Left lung (tissue), 10 donors: ENCODE measurements around the gene CEL. TPM values are rescaled to one million over a fixed set of nuclear protein-coding genes. Genes with fewer than 3 reads are reported as not detected.
"Not testable (repeated sequence)": the region's sequence is repeated elsewhere in the genome, so short reads cannot be mapped to it uniquely, and the experiment has no call there.

ENCODE experiments used
- ATAC-seq: fragments of 200-7000 bp; cut with Tn5 transposase; one replicate; pipeline ENCODE4 v1.9.1; 2020; ENCODE audit warnings: moderate library complexity
- DNase-seq, 4 donors: peaks; one replicate each; pipeline ENCODE4 v3.0.0-alpha.2; 2013 to 2020
- H3K27ac ChIP-seq, 2 donors: fragments of 200-600 bp; sonication (generic) in 1 of 2; one replicate each; pipeline versions ENCODE4 v1.5.0 to v1.8.0; 2020 to 2021
- H3K27me3 ChIP-seq, 2 donors: fragments of 200-600 bp; sonication (generic) in 1 of 2; one replicate each; pipeline versions ENCODE4 v1.5.0 to v1.8.0; 2020 to 2021
- H3K36me3 ChIP-seq, 2 donors: fragments of 200-600 bp; sonication (generic) in 1 of 2; one replicate each; pipeline versions ENCODE4 v1.5.0 to v1.8.0; 2020 to 2021
- H3K4me1 ChIP-seq, 2 donors: fragments of 200-600 bp; one replicate each; pipeline ENCODE4 v1.8.0; 2021
- H3K4me3 ChIP-seq, 2 donors: fragments of 200-600 bp; sonication (generic) in 1 of 2; one replicate each; pipeline versions ENCODE4 v1.5.0 to v1.8.0; 2020 to 2021; ENCODE audit warnings: mild to moderate bottlenecking in 1 of 2
- H3K9me3 ChIP-seq, 2 donors: fragments of 200-600 bp; sonication (generic) in 1 of 2; one replicate each; pipeline versions ENCODE4 v1.5.0 to v1.8.0; 2020 to 2021
- intact Hi-C, 2 donors: fragments of 100-400 bp; cut with DNase I; formaldehyde crosslinking; loops; one replicate each; pipeline versions ENCODE4 v1.11.2 to v1.14.2; 2022
- polyA plus RNA-seq, 6 donors: library from polyadenylated mRNA; unstranded; fragments of 120-200 nt; gene quantifications; one replicate each; pipeline ENCODE4 v1.2.1, GENCODE V29; 2013; ENCODE audit not compliant: insufficient read length in 6 of 6
- total RNA-seq, 2 donors: library from RNA; stranded (reverse); fragmentation: NEBNext Ultra II Directional; extraction: Animal tissue kit (Norgen Biotek cat#: 25700); gene quantifications; one replicate each; pipeline ENCODE4 v1.2.1, GENCODE V29; 2021
- TF ChIP-seq, protein P1 (sequence below), 2 donors: fragments of 200-600 bp; sonication (generic) in 1 of 2; IDR thresholded peaks; one replicate each; pipeline versions ENCODE4 v1.5.0 to v1.8.0; 2021; ENCODE audit warnings: antibody characterized with exemption in 2 of 2
- donor health status: DM: no; HTN: yes; CAD: no.
- donor health status: DM: no; HTN: no; CAD: no.

The CEL gene
- total and polyA plus RNA-seq, 8 donors, result 0.47 to 2.6 (median 2.0) TPM

DNA sequence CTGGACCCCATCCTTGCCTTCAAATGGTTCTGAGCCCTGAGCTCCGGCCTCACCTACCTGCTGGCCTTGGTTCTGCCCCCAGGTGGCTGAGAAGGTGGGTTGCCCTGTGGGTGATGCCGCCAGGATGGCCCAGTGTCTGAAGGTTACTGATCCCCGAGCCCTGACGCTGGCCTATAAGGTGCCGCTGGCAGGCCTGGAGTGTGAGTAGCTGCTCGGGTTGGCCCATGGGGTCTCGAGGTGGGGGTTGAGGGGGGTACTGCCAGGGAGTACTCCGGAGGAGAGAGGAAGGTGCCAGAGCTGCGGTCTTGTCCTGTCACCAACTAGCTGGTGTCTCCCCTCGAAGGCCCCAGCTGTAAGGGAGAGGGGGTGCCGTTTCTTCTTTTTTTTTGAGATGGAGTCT, 5.2 kb downstream of the CEL start:
- Histone ChIP-seq H3K27me3 (no peaks in the 10 kb centered on the region), H3K36me3 (no peaks in the 10 kb centered on the region), H3K4me3 (no peak overlapping the region), H3K9me3 (no peaks in the 10 kb centered on the region), H3K4me1 (no peaks in the 10 kb centered on the region), H3K27ac (no peak overlapping the region)
- peak in 1 of 4 donors; percentile 62 for DNase-seq
- intact Hi-C loops, result no loop called here
- TF ChIP-seq, protein P1, sequence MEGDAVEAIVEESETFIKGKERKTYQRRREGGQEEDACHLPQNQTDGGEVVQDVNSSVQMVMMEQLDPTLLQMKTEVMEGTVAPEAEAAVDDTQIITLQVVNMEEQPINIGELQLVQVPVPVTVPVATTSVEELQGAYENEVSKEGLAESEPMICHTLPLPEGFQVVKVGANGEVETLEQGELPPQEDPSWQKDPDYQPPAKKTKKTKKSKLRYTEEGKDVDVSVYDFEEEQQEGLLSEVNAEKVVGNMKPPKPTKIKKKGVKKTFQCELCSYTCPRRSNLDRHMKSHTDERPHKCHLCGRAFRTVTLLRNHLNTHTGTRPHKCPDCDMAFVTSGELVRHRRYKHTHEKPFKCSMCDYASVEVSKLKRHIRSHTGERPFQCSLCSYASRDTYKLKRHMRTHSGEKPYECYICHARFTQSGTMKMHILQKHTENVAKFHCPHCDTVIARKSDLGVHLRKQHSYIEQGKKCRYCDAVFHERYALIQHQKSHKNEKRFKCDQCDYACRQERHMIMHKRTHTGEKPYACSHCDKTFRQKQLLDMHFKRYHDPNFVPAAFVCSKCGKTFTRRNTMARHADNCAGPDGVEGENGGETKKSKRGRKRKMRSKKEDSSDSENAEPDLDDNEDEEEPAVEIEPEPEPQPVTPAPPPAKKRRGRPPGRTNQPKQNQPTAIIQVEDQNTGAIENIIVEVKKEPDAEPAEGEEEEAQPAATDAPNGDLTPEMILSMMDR (IDR thresholded peaks at IDR 0.05), result no peak
- no peak for ATAC-seq

DNA sequence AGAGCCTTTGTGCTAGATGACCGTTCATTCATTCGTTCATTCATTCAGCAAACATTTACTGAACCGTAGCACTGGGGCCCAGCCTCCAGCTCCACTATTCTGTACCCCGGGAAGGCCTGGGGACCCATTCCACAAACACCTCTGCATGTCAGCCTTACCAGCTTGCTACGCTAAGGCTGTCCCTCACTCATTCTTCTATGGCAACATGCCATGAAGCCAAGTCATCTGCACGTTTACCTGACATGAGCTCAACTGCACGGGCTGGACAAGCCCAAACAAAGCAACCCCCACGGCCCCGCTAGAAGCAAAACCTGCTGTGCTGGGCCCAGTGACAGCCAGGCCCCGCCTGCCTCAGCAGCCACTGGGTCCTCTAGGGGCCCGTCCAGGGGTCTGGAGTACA, 6.0 kb downstream of the CEL start:
- Histone ChIP-seq H3K4me1 (no peaks in the 10 kb centered on the region), H3K9me3 (no peaks in the 10 kb centered on the region), H3K27ac (no peak overlapping the region), H3K27me3 (no peaks in the 10 kb centered on the region), H3K4me3 (no peak overlapping the region), H3K36me3 (no peaks in the 10 kb centered on the region)
- intact Hi-C loops, result no loop called here
- no peak for ATAC-seq
- DNase-seq, result peak in 1 of 4 donors; percentile 22
- TF ChIP-seq, protein P1 (IDR thresholded peaks at IDR 0.05), result no peak

DNA sequence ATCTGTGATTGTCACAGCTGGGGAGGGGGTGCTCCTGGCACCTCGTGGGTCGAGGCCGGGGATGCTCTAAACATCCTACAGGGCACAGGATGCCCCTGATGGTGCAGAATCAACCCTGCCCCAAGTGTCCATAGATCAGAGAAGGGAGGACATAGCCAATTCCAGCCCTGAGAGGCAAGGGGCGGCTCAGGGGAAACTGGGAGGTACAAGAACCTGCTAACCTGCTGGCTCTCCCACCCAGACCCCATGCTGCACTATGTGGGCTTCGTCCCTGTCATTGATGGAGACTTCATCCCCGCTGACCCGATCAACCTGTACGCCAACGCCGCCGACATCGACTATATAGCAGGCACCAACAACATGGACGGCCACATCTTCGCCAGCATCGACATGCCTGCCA, 6.7 kb downstream of the CEL start:
- H3K9me3 ChIP-seq, H3K4me1 ChIP-seq, H3K27me3 ChIP-seq, ATAC-seq, H3K4me3 ChIP-seq, H3K36me3 ChIP-seq, intact Hi-C loops, H3K27ac ChIP-seq: not testable (repeated sequence)
- DNase-seq, result peak in 1 of 4 donors; percentile 6

DNA sequence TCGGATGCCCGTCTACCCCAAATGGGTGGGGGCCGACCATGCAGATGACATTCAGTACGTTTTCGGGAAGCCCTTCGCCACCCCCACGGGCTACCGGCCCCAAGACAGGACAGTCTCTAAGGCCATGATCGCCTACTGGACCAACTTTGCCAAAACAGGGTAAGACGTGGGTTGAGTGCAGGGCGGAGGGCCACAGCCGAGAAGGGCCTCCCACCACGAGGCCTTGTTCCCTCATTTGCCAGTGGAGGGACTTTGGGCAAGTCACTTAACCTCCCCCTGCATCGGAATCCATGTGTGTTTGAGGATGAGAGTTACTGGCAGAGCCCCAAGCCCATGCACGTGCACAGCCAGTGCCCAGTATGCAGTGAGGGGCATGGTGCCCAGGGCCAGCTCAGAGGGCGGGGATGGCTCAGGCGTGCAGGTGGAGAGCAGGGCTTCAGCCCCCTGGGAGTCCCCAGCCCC, 8.8 kb downstream of the CEL start:
- ATAC-seq, intact Hi-C loops: not testable (repeated sequence)
- peak in 1 of 4 donors; percentile 71 for DNase-seq

DNA sequence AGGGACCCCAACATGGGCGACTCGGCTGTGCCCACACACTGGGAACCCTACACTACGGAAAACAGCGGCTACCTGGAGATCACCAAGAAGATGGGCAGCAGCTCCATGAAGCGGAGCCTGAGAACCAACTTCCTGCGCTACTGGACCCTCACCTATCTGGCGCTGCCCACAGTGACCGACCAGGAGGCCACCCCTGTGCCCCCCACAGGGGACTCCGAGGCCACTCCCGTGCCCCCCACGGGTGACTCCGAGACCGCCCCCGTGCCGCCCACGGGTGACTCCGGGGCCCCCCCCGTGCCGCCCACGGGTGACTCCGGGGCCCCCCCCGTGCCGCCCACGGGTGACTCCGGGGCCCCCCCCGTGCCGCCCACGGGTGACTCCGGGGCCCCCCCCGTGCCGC, 9.2 kb downstream of the CEL start:
- H3K27me3 ChIP-seq, H3K9me3 ChIP-seq, H3K4me1 ChIP-seq, intact Hi-C loops, ATAC-seq, H3K4me3 ChIP-seq, H3K36me3 ChIP-seq, H3K27ac ChIP-seq: not testable (repeated sequence)
- DNase-seq, result peak in 1 of 4 donors; percentile 39

More for the DNA sequence above, 8.8 kb downstream of the CEL start:
- H3K27ac ChIP-seq, H3K27me3 ChIP-seq, H3K36me3 ChIP-seq, H3K4me1 ChIP-seq, H3K9me3 ChIP-seq, H3K4me3 ChIP-seq: not testable (repeated sequence)

DNA sequence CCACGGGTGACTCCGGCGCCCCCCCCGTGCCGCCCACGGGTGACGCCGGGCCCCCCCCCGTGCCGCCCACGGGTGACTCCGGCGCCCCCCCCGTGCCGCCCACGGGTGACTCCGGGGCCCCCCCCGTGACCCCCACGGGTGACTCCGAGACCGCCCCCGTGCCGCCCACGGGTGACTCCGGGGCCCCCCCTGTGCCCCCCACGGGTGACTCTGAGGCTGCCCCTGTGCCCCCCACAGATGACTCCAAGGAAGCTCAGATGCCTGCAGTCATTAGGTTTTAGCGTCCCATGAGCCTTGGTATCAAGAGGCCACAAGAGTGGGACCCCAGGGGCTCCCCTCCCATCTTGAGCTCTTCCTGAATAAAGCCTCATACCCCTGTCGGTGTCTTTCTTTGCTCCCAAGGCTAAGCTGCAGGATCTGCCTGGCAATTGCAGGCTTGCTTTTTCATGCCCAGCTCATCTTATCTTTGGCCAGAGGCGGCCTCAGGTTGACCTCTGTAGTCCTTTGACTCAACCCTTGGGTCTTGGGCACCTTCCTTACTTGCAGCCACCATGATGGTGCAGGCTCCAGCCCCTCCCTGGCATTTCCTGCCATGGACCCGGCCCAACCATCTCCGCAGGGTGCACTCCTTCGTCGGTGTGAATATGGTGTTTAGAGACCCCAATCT, 9.8 kb downstream of the CEL start:
- TF ChIP-seq, protein P1 (IDR thresholded peaks at IDR 0.05), result no peak
- intact Hi-C loops, result no loop called here

DNA sequence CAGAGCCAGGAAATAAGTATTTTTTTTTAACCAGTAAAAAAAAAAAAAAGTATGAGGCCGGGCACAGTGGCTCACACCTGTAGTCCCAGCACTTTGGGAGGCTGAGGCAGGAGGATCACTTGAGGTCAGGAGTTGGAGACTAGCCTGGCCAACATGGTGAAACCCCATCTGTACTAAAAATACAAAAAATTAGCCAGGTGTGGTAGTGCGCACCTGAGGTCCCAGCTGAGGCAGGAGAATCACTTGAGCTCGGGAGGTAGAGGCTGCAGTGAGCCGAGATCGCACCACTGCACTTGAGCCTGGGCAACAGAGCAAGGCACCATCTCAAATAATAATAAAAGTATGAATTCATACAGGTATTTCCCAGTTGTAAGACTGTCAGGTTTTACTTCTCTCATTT, 10.4 kb downstream of the CEL start:
- ATAC-seq, intact Hi-C loops: not testable (repeated sequence)
- DNase-seq, result peak in 1 of 4 donors; percentile 34

More for the DNA sequence above, 9.8 kb downstream of the CEL start:
- Histone ChIP-seq H3K4me1 (no peaks in the 10 kb centered on the region), H3K27me3 (no peaks in the 10 kb centered on the region), H3K9me3 (no peaks in the 10 kb centered on the region), H3K36me3 (no peaks in the 10 kb centered on the region), H3K27ac (no peak overlapping the region), H3K4me3 (no peak overlapping the region)
- DNase-seq (peak in 1 of 4 donors; percentile 52), ATAC-seq (no peak)

More for the DNA sequence above, 10.4 kb downstream of the CEL start:
- H3K36me3 ChIP-seq, H3K4me3 ChIP-seq, H3K4me1 ChIP-seq, H3K27me3 ChIP-seq, H3K9me3 ChIP-seq, H3K27ac ChIP-seq: not testable (repeated sequence)
